ENCODE data around the gene TMEM263. TPM values are rescaled to one million over a fixed set of nuclear protein-coding genes. Genes with fewer than 3 reads are reported as not detected.

The TMEM263 gene
- total RNA-seq, 1 experiment from 2014 or later: 31.3 TPM

DNA sequence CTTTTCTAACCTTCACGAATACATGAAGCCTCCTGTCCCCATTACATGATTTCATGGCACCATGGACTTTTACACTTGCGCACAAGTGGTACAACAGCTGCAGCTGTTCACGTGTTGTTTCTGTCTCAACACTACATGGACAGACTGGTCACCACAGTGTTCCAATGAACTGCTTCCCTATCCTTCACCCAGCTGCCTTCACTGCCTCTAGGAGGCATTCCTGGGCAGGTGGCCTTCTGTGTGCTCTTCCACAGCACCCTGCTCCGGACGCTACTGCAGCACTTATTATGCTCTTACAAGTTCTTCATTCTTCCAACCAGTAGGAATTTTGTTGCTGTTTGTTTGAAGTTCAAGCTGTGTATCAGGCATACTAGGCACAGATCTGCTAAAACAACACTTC, 29.8 kb downstream of the TMEM263 start:
- ATAC-seq (no peak), DNase-seq (ENCODE audit: low read depth, low spot score) (no peak)
- Histone ChIP-seq H3K9ac (ENCODE audit: low read length) (no peak overlapping the region), H3K4me1 (ENCODE audit: control insufficient read depth in 1 of 2, insufficient read depth in 2 of 2, low read length in 2 of 2) (peaks cover 8 to 15% of the 10 kb centered on the region in 2 experiments; a peak in 3 of 4 replicates), H2AFZ (ENCODE audit: low read depth, low read length, poor library complexity, severe bottlenecking) (no peak overlapping the region), H3K4me3 (replicated peaks in 1 of 2; ENCODE audit: low read depth in 1 of 2, low read length in 2 of 2) (no peak overlapping the region), H3K79me2 (ENCODE audit: insufficient read depth, low read length) (peaks cover 6% of the 10 kb centered on the region; the same call in 1 of the 2 replicates), H3K9me3 (ENCODE audit: control insufficient read depth in 1 of 2, insufficient read depth in 1 of 2, low read depth in 1 of 2, low read length in 2 of 2) (no peaks in the 10 kb centered on the region), H3K27ac (ENCODE audit: low read depth, low read length) (no peak overlapping the region), H3K27me3 (ENCODE audit: insufficient read depth, low read length) (no peaks in the 10 kb centered on the region), H3K36me3 (ENCODE audit: control insufficient read depth in 1 of 2, insufficient read depth in 2 of 2, low read length in 2 of 2) (peaks cover 0 to 5% of the 10 kb centered on the region in 2 experiments; a peak in 1 of 4 replicates), H4K20me1 (ENCODE audit: insufficient read depth) (no peaks in the 10 kb centered on the region), H3K4me2 (ENCODE audit: low read length) (peak overlapping the region; percentile 84), H3K9me2 (ENCODE audit: insufficient read depth) (no peaks in the 10 kb centered on the region)
- ChIA-PET POLR2A (interaction anchor here (0.5 kb wide), 1 partner anchor 9 kb away, joined by 5 read pairs; no protein-coding TSS in a partner anchor), RAD21 (ENCODE audit: low non-redundant PET in 1 of 2, low total read pairs in 2 of 2, uncharacterized antibody in 2 of 2, unreplicated experiment in 2 of 2) (no interaction called here), CTCF (no interaction called here)
- no peak for TF ChIP-seq SIN3A (IDR thresholded peaks at IDR 0.05; ENCODE audit: low read depth)
- TF ChIP-seq EZH2phosphoT487 (IDR thresholded peaks at IDR 0.05; ENCODE audit: borderline replicate concordance): no peak
- no peak for TF ChIP-seq ZFX (IDR thresholded peaks at IDR 0.05)
- TF ChIP-seq, protein P1, sequence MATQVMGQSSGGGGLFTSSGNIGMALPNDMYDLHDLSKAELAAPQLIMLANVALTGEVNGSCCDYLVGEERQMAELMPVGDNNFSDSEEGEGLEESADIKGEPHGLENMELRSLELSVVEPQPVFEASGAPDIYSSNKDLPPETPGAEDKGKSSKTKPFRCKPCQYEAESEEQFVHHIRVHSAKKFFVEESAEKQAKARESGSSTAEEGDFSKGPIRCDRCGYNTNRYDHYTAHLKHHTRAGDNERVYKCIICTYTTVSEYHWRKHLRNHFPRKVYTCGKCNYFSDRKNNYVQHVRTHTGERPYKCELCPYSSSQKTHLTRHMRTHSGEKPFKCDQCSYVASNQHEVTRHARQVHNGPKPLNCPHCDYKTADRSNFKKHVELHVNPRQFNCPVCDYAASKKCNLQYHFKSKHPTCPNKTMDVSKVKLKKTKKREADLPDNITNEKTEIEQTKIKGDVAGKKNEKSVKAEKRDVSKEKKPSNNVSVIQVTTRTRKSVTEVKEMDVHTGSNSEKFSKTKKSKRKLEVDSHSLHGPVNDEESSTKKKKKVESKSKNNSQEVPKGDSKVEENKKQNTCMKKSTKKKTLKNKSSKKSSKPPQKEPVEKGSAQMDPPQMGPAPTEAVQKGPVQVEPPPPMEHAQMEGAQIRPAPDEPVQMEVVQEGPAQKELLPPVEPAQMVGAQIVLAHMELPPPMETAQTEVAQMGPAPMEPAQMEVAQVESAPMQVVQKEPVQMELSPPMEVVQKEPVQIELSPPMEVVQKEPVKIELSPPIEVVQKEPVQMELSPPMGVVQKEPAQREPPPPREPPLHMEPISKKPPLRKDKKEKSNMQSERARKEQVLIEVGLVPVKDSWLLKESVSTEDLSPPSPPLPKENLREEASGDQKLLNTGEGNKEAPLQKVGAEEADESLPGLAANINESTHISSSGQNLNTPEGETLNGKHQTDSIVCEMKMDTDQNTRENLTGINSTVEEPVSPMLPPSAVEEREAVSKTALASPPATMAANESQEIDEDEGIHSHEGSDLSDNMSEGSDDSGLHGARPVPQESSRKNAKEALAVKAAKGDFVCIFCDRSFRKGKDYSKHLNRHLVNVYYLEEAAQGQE (IDR thresholded peaks at IDR 0.05; ENCODE audit: low read depth): no peak
- no peak for TF ChIP-seq EGR1 (IDR thresholded peaks at IDR 0.05; ENCODE audit: low read depth)
- no peak for TF ChIP-seq JUND (IDR thresholded peaks at IDR 0.05)
- TF ChIP-seq, protein P2, sequence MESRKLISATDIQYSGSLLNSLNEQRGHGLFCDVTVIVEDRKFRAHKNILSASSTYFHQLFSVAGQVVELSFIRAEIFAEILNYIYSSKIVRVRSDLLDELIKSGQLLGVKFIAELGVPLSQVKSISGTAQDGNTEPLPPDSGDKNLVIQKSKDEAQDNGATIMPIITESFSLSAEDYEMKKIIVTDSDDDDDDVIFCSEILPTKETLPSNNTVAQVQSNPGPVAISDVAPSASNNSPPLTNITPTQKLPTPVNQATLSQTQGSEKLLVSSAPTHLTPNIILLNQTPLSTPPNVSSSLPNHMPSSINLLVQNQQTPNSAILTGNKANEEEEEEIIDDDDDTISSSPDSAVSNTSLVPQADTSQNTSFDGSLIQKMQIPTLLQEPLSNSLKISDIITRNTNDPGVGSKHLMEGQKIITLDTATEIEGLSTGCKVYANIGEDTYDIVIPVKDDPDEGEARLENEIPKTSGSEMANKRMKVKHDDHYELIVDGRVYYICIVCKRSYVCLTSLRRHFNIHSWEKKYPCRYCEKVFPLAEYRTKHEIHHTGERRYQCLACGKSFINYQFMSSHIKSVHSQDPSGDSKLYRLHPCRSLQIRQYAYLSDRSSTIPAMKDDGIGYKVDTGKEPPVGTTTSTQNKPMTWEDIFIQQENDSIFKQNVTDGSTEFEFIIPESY (IDR thresholded peaks at IDR 0.05; ENCODE audit: extremely low read depth, insufficient replicate concordance, low read length): no peak
- TF ChIP-seq POLR2A (IDR thresholded peaks at IDR 0.05; ENCODE audit: borderline replicate concordance, extremely low read depth, insufficient read depth, insufficient read length): no peak
- no peak for TF ChIP-seq CBX3 (IDR thresholded peaks at IDR 0.05; ENCODE audit: low read depth)
- TF ChIP-seq CEBPB (IDR thresholded peaks at IDR 0.05; ENCODE audit: low read depth): no peak
- TF ChIP-seq YY1 (IDR thresholded peaks at IDR 0.05; ENCODE audit: extremely low read depth, insufficient replicate concordance, low read depth, low read length): no peak
- no peak for TF ChIP-seq RAD21 (IDR thresholded peaks at IDR 0.05; ENCODE audit: low read depth)
- TF ChIP-seq FOSL1 (IDR thresholded peaks at IDR 0.05; ENCODE audit: low read depth): no peak
- no peak for TF ChIP-seq EZH2 (IDR thresholded peaks at IDR 0.05)
- BruUV-seq (replicated peaks): no TSS peak
- intact Hi-C loops (cut with micrococcal nuclease): no loop called here
